NCI-H1694 treated with DMSO at 0.1 percent for 48 hours (cell line): ENCODE data around the gene RPUSD3.
"Not testable (repeated sequence)": the region's sequence is repeated elsewhere in the genome, so short reads cannot be mapped to it uniquely, and the experiment has no call there.

ENCODE experiments used
- DNase-seq: peaks from one replicate; lab custom pipeline; 2025; lab: John Stamatoyannopoulos, UW

The RPUSD3 gene

DNA sequence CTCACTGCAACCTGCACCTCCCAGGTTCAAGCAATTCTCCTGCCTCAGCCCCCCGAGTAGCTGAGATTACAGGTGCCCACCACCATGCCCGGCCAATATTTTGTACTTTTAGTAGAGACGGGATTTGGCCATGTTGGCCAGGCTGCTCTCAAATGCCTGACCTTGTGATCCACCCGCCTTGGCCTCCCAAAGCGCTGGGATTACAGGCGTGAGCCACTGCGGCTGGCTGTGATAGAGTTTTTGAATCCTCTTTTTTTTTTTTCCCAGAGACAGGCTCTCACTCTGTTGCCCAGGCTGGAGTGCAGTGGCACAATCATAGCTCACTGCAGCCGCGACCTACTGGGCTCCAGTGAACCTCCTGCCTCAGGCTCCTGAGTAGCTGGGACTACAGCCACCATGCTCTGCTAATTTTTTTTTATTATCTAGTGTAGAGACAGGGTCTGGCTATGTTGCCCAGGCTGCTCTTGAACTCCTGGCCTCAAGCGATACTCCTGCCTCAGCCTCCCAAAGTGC, 21.4 kb upstream of the RPUSD3 start:
- DNase-seq = not testable (repeated sequence)

GRCh38 chr3:9864200-9864927, 20.6 kb upstream of the RPUSD3 start:
- no peak for DNase-seq

- no peak for DNase-seq
These were observed 19.4 kb upstream of the RPUSD3 start for GRCh38 chr3:9863058-9863772.

GRCh38 chr3:9862391-9863057, 18.7 kb upstream of the RPUSD3 start:
- DNase-seq = no peak

DNA sequence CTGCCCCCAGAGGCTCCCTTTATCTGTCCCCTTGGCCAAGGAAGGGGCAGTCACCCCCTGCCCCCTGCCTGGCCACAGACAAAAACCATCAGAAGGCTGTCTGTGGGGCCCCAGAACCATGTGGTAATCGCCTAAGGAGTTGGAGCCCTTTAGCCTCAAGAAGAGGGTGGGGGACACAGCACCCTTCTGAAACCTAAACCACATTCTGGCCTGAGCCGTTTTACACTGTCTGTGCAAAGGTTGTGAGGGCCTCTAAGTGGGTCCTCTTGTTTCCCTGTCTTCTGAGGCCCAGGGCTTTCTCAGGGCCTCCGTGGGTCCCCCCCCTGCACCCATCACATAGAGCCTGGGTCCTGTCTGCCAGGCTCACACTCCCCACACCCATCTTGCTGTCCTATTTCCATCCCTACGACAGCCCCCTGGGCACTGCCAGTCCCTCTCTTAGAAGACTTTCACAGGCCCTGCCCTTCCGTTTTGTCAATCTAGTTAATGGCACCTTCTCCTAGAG, 17.9 kb upstream of the RPUSD3 start:
- DNase-seq = no peak

DNA sequence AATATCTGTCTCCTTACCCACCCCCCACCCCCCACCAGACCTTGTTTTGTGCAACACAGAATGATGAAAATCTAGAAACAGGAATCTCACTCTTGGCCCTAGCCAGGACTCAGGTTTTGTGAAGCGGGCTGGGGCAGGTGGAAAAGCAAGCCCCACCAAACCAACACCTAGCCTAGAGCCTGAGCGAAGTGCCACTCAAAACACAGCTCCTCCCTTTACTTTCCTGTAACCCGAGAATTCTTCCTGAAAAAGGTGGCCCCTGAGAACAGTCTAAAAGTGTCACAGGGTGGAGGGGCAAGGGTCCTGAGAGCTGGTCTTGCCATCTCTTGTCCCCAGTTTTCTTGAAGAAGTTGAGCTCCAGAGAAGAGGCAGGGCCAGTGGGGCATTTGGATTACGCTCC, 17.4 kb upstream of the RPUSD3 start:
- DNase-seq = no peak

- no peak for DNase-seq
These were observed 15.8 kb upstream of the RPUSD3 start for GRCh38 chr3:9859530-9860025.

- no peak for DNase-seq
These were observed 11.8 kb upstream of the RPUSD3 start for GRCh38 chr3:9855594-9855993.

- DNase-seq = not testable (repeated sequence)
These were observed 10.6 kb upstream of the RPUSD3 start for GRCh38 chr3:9854291-9854940.

DNA sequence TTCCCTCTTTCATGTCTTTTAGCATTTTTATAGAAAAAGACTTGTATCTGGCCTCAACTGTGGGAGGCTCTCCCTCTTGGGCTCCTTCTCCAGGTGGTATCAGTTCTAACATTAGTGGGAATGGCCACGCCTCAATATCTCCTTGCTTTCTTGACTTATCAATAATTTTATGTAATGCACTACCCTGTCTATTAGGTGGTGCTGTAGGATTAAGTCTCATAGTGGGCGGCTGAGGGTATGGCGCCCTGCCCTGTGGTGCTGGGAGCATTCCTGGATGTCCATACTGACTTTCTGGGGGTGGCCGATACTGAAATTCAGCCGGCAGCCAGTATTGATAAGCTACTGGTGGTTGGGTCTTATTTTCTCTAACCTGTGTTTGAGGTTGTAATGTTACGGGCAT, 8.7 kb upstream of the RPUSD3 start:
- no peak for DNase-seq

GRCh38 chr3:9851926-9852325, 8.1 kb upstream of the RPUSD3 start:
- not testable (repeated sequence) for DNase-seq

DNA sequence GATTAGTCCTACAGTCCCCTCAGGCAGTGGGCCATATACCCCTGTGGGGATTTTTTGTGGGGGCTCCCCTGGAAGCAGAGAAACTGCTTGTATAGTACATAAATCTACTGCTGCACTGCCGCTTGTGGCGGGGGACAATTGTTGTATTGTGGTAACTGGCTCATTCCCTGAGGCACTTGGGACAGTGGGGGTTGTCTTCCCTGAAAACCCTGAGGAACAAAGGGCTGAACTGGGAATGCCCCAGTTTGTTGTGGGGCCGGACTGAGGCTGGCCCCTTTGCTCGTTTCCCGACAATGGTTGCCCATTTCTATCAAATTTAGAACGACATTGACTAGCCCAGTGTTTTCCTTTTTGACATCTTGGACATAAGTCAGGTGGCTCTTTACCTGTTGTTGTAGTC, 7.6 kb upstream of the RPUSD3 start:
- DNase-seq = not testable (repeated sequence)

DNA sequence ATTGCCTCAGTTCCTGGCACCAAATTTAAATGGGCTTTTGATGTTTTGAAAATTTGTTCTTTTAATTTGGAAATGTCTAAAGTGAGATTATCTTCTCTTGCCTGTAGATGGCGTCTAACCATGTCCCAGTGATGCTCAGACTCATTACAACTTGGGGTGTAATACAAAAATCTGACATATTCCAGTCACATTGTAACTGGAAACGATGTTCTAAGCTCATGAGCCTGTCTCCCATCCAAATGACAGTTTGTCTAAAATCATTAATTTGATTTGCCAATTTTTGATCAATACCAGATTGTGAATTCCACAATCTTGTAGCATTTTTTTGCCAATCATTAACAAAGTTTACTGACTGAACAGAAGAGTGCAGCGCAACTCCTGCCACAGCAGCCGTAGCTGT, 5.1 kb upstream of the RPUSD3 start:
- peak; percentile 2 for DNase-seq

DNA sequence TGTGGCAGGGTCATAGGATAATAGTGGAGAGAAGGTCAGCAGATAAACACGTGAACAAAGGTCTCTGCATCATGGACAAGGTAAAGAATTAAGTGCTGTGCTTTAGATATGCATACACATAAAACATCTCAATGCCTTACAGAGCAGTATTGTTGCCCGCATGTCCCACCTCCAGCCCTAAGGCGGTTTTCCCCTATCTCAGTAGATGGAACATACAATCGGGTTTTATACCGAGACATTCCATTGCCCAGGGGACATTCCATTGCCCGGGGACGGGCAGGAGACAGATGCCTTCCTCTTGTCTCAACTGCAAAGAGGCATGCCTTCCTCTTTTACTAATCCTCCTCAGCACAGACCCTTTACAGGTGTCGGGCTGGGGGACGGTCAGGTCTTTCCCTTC, 4.1 kb upstream of the RPUSD3 start:
- not testable (repeated sequence) for DNase-seq

DNA sequence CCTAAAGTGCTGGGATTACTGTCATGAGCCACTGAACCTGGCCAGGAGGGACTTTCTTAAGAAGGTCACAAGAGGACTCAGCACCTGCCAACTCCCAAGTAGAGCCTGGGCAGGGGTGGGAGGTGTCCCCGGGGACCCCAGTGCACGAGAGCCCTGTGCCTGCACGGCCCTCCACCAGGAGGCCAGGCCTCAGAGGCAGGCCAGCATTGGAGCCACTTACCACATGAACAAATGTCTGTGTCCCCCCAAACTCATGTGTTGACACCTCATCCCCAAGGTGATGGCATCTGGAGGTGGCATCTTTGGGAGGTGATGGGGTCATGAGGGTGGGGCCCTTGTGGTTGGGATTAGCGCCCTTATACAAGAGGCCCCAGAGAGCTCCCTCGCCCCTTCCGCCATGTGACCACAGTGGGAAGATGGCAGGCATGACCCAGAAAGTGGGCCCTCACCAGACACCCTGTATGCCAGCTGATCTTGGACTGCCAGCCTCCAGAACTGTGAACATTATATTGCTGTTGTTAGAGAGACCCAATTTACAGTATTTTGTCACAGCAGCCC, 3.2 kb upstream of the RPUSD3 start:
- DNase-seq = no peak

DNA sequence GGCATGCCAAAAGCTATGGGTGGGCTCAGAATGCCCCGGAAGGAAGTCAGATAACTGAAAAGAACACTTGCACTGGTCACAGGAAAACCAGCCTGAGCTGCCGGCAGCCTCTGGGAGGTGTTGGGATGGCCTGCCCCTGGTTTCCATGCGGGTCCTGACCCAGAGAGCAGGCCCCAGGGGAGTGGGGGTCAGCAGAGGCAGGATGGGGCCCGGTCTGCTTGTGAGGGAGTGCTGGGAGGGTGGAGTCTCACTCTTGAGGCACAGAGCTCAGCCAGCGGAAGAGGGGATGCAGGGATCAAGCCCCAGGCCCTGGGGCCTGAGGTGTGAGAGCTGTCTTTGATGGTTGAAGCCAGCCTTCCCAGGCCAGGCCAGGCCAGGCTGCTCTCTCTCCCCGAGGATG, 2.4 kb upstream of the RPUSD3 start:
- DNase-seq = no peak

DNA sequence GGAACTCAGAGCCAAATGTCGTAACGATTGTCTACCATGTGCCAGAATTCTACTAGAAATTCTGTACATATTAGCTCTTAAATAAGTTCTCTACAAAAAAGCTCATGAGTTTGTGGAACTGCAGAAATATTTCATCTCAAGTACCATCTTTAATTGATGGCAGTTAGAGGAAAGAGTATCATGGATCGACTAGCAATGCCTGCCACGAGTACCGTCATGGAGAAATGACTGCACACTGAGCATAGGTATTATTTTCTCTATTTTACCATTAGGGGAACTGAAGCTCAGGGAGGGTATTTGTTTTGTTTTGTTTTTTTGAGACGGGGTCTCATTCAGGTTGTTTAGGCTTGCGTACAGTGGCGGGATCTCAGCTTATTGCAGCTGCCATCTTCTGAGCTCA, 2.8 kb downstream of the RPUSD3 start:
- DNase-seq = no peak

- DNase-seq = no peak
These were observed 5.0 kb downstream of the RPUSD3 start for GRCh38 chr3:9838856-9839255.

DNA sequence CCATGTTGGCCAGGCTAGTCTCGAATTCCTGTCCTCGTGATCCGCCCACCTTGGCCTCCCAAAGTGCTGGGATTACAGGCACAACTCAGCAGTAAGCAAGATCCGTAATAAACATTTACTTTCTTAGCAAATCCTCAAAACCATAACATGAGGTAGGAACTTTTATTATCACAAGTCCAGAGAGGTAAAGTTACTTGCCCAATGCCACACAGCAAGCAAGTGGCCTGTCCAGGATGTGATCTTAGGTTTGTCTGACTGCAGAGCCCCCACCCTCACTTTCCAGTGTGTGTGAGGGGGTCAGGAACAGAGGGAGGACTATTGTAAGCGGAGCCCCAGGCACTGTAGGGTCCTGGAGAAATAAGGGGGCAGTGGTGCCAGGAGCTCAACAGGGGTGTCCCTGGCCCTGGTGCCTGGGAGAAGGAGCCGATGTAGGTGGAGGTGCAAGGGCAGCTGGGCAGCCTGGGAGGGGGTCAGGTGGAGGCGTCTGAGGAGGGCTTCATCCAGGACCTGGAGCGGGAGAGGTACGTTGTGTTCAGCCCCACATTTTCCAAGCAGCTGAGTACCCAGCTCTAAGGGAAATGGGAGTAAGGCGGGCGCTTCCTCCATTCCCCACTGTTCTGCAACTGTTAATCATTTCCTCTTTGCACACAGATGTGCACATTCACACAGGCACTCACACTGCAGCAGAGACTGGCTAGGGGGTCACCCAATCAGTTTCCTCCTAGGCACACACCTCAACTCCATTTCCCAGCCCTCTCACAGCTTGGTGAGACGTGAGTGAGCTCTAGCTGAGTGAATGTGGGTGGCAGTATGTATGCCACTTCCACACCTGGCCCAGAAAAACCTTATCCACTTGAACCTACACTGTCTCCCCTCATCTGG, 5.9 kb downstream of the RPUSD3 start:
- no peak for DNase-seq

DNA sequence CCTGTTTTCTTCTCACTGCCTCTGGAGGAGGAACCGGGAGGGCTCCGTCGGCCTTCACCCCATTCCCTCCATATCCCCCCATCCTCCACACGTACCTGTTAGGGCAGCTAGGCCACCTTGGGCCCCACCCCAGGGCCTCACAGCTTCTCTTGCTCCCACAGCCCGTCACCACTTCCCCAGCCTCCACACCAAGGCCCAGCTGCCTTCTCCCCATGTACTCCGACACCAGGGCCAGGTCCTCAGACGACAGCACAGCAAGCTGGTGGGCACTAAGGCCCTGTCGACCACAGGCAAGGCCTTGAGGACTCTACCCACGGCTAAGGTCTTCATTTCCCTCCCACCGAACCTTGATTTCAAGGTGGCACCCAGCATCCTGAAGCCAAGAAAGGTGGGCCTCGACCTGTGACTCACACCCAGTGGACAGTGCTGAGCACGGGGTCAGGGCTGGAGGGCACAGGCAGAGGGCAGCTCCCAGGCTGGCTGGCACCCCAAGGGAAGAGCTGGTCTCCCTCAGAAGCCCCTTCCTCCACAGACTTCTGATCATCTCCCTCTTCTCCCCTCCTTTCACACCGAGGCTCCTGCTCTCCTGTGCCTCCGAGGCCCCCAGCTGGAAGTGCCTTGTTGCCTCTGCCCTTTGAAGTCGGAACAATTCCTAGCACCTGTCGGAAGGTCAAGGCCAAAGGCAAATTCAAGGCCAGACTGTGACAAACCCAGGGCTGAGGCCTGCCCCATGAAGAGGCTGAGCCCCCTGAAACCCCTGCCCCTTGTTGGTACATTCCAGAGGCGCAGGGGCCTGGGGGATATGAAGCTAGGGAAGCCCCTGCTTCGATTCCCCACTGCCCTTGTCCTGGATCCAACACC, 9.1 kb downstream of the RPUSD3 start:
- DNase-seq = no peak
